PC-9 (cell line): ENCODE results near the gene TCAF1. TPM values are rescaled to one million over a fixed set of nuclear protein-coding genes. Genes with fewer than 3 reads are reported as not detected.

Experiments
- BruUV-seq: library from RNA; stranded (reverse); fragments of 400-500 nt; replicated peaks from 2 replicates; lab custom pipeline; 2021; lab: Mats Ljungman, UMichigan
- CTCF ChIA-PET: fragments of 300-600 bp; sonication (Branson Sonifier 250); formaldehyde crosslinking; loops from one replicate; lab custom pipeline; 2022; ENCODE audit warnings: antibody characterized with exemption; lab: Charles Lee
- POLR2A ChIA-PET: fragments of 300-600 bp; sonication (Branson Sonifier 250); formaldehyde crosslinking; loops from one replicate; lab custom pipeline; 2022; ENCODE audit warnings: antibody characterized with exemption; ENCODE audit not compliant: unreplicated experiment; lab: Charles Lee
- DNase-seq, 2 experiments: peaks; one replicate each; pipeline versions ENCODE4 v3.0.0 to v3.0.0-alpha.2; 2015 to 2022; ENCODE audit warnings: mixed read lengths in 1 of 2
- H2AFZ ChIP-seq: fragments of 200-600 bp; sonication (generic); 2 replicates; pipeline ENCODE4 v1.8.1; 2017; ENCODE audit warnings: antibody characterized with exemption
- H3F3A ChIP-seq: fragments of 200-600 bp; sonication (generic); 2 replicates; pipeline ENCODE4 v1.8.1; 2017; ENCODE audit warnings: antibody characterized with exemption, mild to moderate bottlenecking, low read depth; ENCODE audit not compliant: insufficient read depth
- H3K27ac ChIP-seq: fragments of 200-600 bp; sonication (generic); 2 replicates; pipeline ENCODE4 v1.6.1; 2016; ENCODE audit warnings: mixed run types
- H3K27me3 ChIP-seq: fragments of 200-600 bp; sonication (generic); 2 replicates; pipeline ENCODE4 v1.6.1; 2016; ENCODE audit warnings: low read depth, mixed run types; ENCODE audit not compliant: insufficient read depth
- H3K36me3 ChIP-seq: fragments of 200-600 bp; sonication (generic); 2 replicates; pipeline ENCODE4 v1.6.1; 2016; ENCODE audit warnings: low read depth, mixed run types
- H3K4me1 ChIP-seq: fragments of 200-600 bp; sonication (generic); replicated peaks from 2 replicates; pipeline ENCODE4 v1.6.1; 2016; ENCODE audit warnings: mixed run types; ENCODE audit not compliant: insufficient read depth
- H3K4me2 ChIP-seq: fragments of 200-600 bp; sonication (generic); 2 replicates; pipeline ENCODE4 v1.6.1; 2017; ENCODE audit warnings: mixed run types
- H3K4me3 ChIP-seq: fragments of 200-600 bp; sonication (generic); 2 replicates; pipeline ENCODE4 v1.6.1; 2016; ENCODE audit warnings: mixed run types
- H3K79me2 ChIP-seq: fragments of 200-600 bp; sonication (generic); 2 replicates; pipeline ENCODE4 v1.6.1; 2017; ENCODE audit warnings: low read depth, mixed run types
- H3K9me2 ChIP-seq: fragments of 200-600 bp; sonication (generic); 2 replicates; pipeline ENCODE4 v1.8.1; 2017; ENCODE audit warnings: mild to moderate bottlenecking; ENCODE audit not compliant: insufficient read depth
- H3K9me3 ChIP-seq: fragments of 200-600 bp; sonication (generic); 2 replicates; pipeline ENCODE4 v1.8.1; 2016; ENCODE audit warnings: low read depth; ENCODE audit not compliant: insufficient read depth
- H4K20me1 ChIP-seq: fragments of 200-600 bp; sonication (generic); 2 replicates; pipeline ENCODE4 v1.8.1; 2017; ENCODE audit not compliant: insufficient read depth
- EZH2 ChIP-seq: fragments of 200-600 bp; sonication (generic); IDR thresholded peaks from 2 replicates; pipeline ENCODE4 v1.8.0; 2017; ENCODE audit warnings: antibody characterized with exemption, low read depth
- intact Hi-C: fragments of 100-400 bp; cut with micrococcal nuclease; formaldehyde crosslinking; loops from one replicate; pipeline ENCODE4 v1.10.0; 2022; ENCODE audit not compliant: unreplicated experiment
- total RNA-seq: library from RNA; stranded (reverse); gene quantifications from 2 replicates; pipeline ENCODE4 v1.2.3, GENCODE V29; 2021
- TF ChIP-seq, protein P1 (sequence below): fragments of 200-600 bp; sonication (generic); conservative IDR thresholded peaks from 2 replicates; pipeline ENCODE4 v1.6.1; 2017; ENCODE audit warnings: mixed run types, antibody characterized with exemption, mild to moderate bottlenecking, moderate library complexity

TCAF1 gene
- total RNA-seq, 1 experiment from 2014 or later: 44.6 TPM

DNA sequence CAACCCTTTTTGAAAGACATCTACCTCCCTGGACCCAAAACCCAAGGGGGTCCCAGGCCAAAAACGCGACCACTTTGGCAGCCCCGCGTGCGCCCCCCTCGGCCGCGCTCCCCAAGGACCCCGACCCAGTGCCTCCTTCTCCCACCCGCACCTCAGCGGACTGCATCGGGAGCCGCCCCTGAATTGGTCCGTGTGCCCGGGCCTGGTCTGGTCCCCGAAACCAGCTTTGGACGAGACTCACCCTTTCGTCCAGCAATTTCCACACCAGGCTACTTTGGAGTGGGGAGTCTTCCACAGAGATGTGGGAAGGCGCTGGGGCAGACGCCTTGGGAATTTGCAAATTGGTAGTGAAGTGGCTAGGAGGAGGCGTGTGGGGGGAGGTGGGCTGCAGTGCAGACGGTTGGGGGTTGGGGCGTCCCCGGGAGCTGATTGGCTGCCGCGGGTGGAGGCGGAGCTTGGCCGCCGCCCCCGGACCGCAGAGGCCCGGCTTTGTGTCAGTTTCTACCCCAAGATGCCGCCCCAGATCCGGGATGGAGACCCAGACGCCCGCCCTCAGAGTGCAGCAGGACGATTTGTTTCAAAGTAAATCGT is 16.9 kb downstream of the TCAF1 start:
- no peak overlapping the region for H3K4me3 ChIP-seq
- H3K27me3 ChIP-seq: no peaks in the 10 kb centered on the region
- no TSS peak for BruUV-seq
- H3K4me2 ChIP-seq: no peak overlapping the region
- H4K20me1 ChIP-seq: no peaks in the 10 kb centered on the region
- no peaks in the 10 kb centered on the region for H3K9me2 ChIP-seq
- H3K4me1 ChIP-seq: no peaks in the 10 kb centered on the region
- no peaks in the 10 kb centered on the region for H3K36me3 ChIP-seq
- ChIA-PET POLR2A (no interaction called here), CTCF (interaction anchor here (0.6 kb wide), 2 partner anchors 133 to 142 kb away, joined by 3 read pairs; no protein-coding TSS in a partner anchor)
- H2AFZ ChIP-seq: no peak overlapping the region
- no peak for DNase-seq
- H3K9me3 ChIP-seq: 0 out of 2 replicates have a peak, but pooled peaks cover 3% of the 10 kb centered on the region
- TF ChIP-seq EZH2: no peak
- TF ChIP-seq, protein P1, sequence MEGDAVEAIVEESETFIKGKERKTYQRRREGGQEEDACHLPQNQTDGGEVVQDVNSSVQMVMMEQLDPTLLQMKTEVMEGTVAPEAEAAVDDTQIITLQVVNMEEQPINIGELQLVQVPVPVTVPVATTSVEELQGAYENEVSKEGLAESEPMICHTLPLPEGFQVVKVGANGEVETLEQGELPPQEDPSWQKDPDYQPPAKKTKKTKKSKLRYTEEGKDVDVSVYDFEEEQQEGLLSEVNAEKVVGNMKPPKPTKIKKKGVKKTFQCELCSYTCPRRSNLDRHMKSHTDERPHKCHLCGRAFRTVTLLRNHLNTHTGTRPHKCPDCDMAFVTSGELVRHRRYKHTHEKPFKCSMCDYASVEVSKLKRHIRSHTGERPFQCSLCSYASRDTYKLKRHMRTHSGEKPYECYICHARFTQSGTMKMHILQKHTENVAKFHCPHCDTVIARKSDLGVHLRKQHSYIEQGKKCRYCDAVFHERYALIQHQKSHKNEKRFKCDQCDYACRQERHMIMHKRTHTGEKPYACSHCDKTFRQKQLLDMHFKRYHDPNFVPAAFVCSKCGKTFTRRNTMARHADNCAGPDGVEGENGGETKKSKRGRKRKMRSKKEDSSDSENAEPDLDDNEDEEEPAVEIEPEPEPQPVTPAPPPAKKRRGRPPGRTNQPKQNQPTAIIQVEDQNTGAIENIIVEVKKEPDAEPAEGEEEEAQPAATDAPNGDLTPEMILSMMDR: no peak
- no peaks in the 10 kb centered on the region for H3K79me2 ChIP-seq
- no peaks in the 10 kb centered on the region; the same call in 1 of the 2 replicates for H3F3A ChIP-seq
- H3K27ac ChIP-seq: no peak overlapping the region
- intact Hi-C loops: no loop called here

DNA sequence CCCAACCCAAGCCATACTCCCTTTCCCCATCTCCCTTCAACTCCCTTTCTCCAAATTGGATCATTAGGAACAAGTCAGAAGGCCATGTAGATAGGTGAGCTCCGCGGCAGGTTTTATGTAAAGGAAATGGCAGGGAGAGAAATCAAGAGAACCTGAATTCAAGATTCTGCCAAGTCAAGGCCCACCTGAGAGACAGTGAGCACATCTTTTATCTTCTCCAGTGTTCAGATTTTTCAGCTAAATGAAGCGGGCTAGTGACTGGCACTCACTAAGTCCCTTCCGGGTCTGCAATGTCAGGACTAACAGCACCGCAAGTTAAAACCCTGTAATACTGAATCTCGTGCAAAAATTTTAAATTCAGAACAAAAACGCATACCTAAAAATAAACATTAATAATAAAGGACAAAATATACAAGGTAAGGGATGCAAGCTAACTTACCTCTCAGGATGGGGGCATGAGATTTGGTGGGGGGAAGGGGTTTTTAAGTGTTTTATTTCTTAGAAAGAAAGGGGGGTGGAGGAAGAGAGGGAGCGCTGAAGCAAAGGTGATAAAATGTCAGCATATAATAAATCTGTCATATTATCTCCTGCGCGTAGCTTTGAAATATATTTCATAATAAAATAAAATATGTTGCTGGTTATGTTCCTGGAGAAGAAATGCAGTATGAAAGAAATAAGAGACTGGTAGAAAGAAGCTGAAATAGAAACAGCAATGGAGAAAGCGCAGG is 17.6 kb downstream of the TCAF1 start:
- ChIA-PET POLR2A (no interaction called here), CTCF (interaction anchor here (0.6 to 0.7 kb wide), 2 partner anchors 14 to 134 kb away, joined by 3 to 9 read pairs; no protein-coding TSS in a partner anchor)
- H3K4me2 ChIP-seq: no peak overlapping the region
- TF ChIP-seq EZH2: no peak
- TF ChIP-seq, protein P1: no peak
- intact Hi-C loops: no loop called here
- no peak overlapping the region for H2AFZ ChIP-seq
- H3K27me3 ChIP-seq: no peaks in the 10 kb centered on the region
- no peaks in the 10 kb centered on the region for H4K20me1 ChIP-seq
- no peaks in the 10 kb centered on the region for H3K9me2 ChIP-seq
- no peak overlapping the region for H3K27ac ChIP-seq
- 0 out of 2 replicates have a peak, but pooled peaks cover under 1% of the 10 kb centered on the region for H3K9me3 ChIP-seq
- H3K36me3 ChIP-seq: no peaks in the 10 kb centered on the region
- H3F3A ChIP-seq: no peaks in the 10 kb centered on the region; the same call in 1 of the 2 replicates
- BruUV-seq: no TSS peak
- H3K4me1 ChIP-seq: no peaks in the 10 kb centered on the region
- H3K4me3 ChIP-seq: no peak overlapping the region
- no peak for DNase-seq
- no peaks in the 10 kb centered on the region for H3K79me2 ChIP-seq

DNA sequence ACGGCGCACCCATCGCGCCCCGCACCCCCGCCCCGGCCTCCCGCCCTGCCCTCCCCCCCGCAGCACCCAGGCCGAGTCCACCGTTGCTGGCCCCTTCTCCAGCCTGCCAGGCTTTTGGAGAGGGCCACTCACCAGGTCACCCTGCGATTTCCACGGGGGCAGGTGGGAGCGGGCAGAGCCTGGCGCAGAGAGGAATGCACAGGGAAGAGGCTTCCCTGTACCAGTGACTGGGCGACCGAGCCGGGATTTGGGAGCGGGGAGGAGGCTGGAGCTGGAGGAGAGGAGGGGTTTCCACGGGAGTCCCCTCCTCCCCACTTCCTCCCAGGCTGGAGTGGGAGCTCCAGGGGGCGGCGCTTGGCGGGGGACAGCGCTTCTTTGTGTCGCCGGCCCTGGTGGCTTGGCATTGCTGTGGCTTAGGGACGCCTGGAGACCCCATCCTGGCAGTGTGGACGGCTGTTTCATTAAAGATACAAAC is 19.3 kb downstream of the TCAF1 start:
- ChIA-PET POLR2A (interaction anchor here (0.6 kb wide), 1 partner anchor 18 kb away, joined by 4 read pairs; no protein-coding TSS in a partner anchor), CTCF (interaction anchor here (0.7 kb wide), 1 partner anchor 429 kb away, joined by 9 read pairs; no protein-coding TSS in a partner anchor)
- H3K9me3 ChIP-seq: no peaks in the 10 kb centered on the region
- no peaks in the 10 kb centered on the region for H4K20me1 ChIP-seq
- no peaks in the 10 kb centered on the region for H3K79me2 ChIP-seq
- BruUV-seq: no TSS peak
- H3K4me1 ChIP-seq: no peaks in the 10 kb centered on the region
- no peaks in the 10 kb centered on the region for H3K36me3 ChIP-seq
- intact Hi-C loops: no loop called here
- TF ChIP-seq, protein P1: no peak
- TF ChIP-seq EZH2: no peak
- no peaks in the 10 kb centered on the region for H3K9me2 ChIP-seq
- no peak overlapping the region for H3K4me3 ChIP-seq
- peak in 1 of 2 experiments; percentile 62 for DNase-seq
- no peak overlapping the region for H3K4me2 ChIP-seq
- no peaks in the 10 kb centered on the region for H3K27me3 ChIP-seq
- H3K27ac ChIP-seq: no peak overlapping the region
- H2AFZ ChIP-seq: no peak overlapping the region
- H3F3A ChIP-seq: no peaks in the 10 kb centered on the region
